Keratinocyte (primary cell): ENCODE measurements around the gene MFN2. TPM values are rescaled to one million over a fixed set of nuclear protein-coding genes. Genes with fewer than 3 reads are reported as not detected.
"Not testable (repeated sequence)": the region's sequence is repeated elsewhere in the genome, so short reads cannot be mapped to it uniquely, and the experiment has no call there.

Experiments used
- DNase-seq: peaks from one replicate; pipeline ENCODE4 v3.0.0-alpha.2; 2011; ENCODE audit warnings: low read depth, missing footprints, low spot score
- FAIRE-seq: peaks from 2 replicates; lab custom pipeline; 2011; peaks lifted over from hg19 to GRCh38; lab: Jason Lieb, UNC
- H2AFZ ChIP-seq: 2 replicates; pipeline ENCODE4 v1.6.0; 2012; ENCODE audit warnings: low read length, control low read depth, inconsistent platforms; ENCODE audit not compliant: control insufficient read depth
- H3K27ac ChIP-seq: 2 replicates; pipeline ENCODE4 v1.5.1; 2011; ENCODE audit warnings: low read length; ENCODE audit not compliant: control insufficient read depth, insufficient read depth
- H3K27me3 ChIP-seq: 3 replicates; pipeline ENCODE4 v1.6.0; 2011; ENCODE audit warnings: low read length; ENCODE audit not compliant: control insufficient read depth, insufficient read depth; ENCODE audit errors: extremely low read depth
- H3K36me3 ChIP-seq, 2 experiments: 2 replicates in 1 of 2; 3 replicates in 1 of 2; pipeline ENCODE4 v1.5.1; 2011; ENCODE audit warnings: low read length in 2 of 2, mild to moderate bottlenecking in 1 of 2; ENCODE audit not compliant: control insufficient read depth in 2 of 2, insufficient read depth in 2 of 2; ENCODE audit errors: extremely low read depth in 1 of 2
- H3K4me1 ChIP-seq: 3 replicates; pipeline ENCODE4 v1.5.1; 2011; ENCODE audit warnings: low read length; ENCODE audit not compliant: control insufficient read depth, insufficient read depth; ENCODE audit errors: extremely low read depth
- H3K4me2 ChIP-seq: 3 replicates; pipeline ENCODE4 v1.6.0; 2011; ENCODE audit warnings: low read depth, low read length; ENCODE audit not compliant: control insufficient read depth, insufficient read depth; ENCODE audit errors: extremely low read depth
- H3K4me3 ChIP-seq, 3 experiments: fragments of 200-600 bp in 1 of 3; sonication (generic) in 1 of 3; 2 replicates in 2 of 3; 3 replicates in 1 of 3; pipeline ENCODE4 v1.5.1; 2011 to 2016; ENCODE audit warnings: low read length in 3 of 3, mild to moderate bottlenecking in 3 of 3, control low read depth in 2 of 3, inconsistent platforms in 1 of 3, low read depth in 1 of 3, mixed read lengths in 1 of 3, mixed run types in 1 of 3, moderate library complexity in 1 of 3; ENCODE audit not compliant: control insufficient read depth in 2 of 3, insufficient read depth in 2 of 3; ENCODE audit errors: extremely low read depth in 1 of 3
- H3K79me2 ChIP-seq: 2 replicates; pipeline ENCODE4 v1.6.0; 2012; ENCODE audit warnings: low read length; ENCODE audit not compliant: control insufficient read depth, insufficient read depth
- H3K9ac ChIP-seq: 3 replicates; pipeline ENCODE4 v1.6.0; 2011; ENCODE audit warnings: low read length; ENCODE audit not compliant: control insufficient read depth, insufficient read depth; ENCODE audit errors: extremely low read depth
- H3K9me1 ChIP-seq: 3 replicates; pipeline ENCODE4 v1.6.0; 2011; ENCODE audit warnings: low read length; ENCODE audit not compliant: control insufficient read depth, insufficient read depth; ENCODE audit errors: extremely low read depth
- H3K9me3 ChIP-seq: 2 replicates; pipeline ENCODE4 v1.5.1; 2012; ENCODE audit warnings: low read depth, low read length; ENCODE audit not compliant: control insufficient read depth
- H4K20me1 ChIP-seq: 3 replicates; pipeline ENCODE4 v1.6.0; 2011; ENCODE audit warnings: low read length; ENCODE audit not compliant: control insufficient read depth, insufficient read depth; ENCODE audit errors: extremely low read depth
- CTCF ChIP-seq, 3 experiments: IDR thresholded peaks in 1 of 3; conservative IDR thresholded peaks in 1 of 3; optimal IDR thresholded peaks in 1 of 3; 2 replicates in 2 of 3; 3 replicates in 1 of 3; pipeline versions ENCODE3 to v1.5.1; 2011; ENCODE audit warnings: low read length in 3 of 3, mild to moderate bottlenecking in 3 of 3, moderate library complexity in 2 of 3, control low read depth in 1 of 3, inconsistent platforms in 1 of 3; ENCODE audit not compliant: insufficient read depth in 2 of 3; ENCODE audit errors: extremely low read depth in 1 of 3
- EZH2 ChIP-seq: IDR thresholded peaks from one replicate; pipeline ENCODE4 v1.6.1; 2012; ENCODE audit warnings: inconsistent platforms, mild to moderate bottlenecking, low read length, moderate library complexity
- dilution Hi-C: fragments of 300-500 bp; cut with MboI; formaldehyde crosslinking; loops from one replicate; pipeline ENCODE4 v1.7.0; 2020; ENCODE audit warnings: low sequenced_read_pairs; ENCODE audit not compliant: extremely low pct_ligation_motif_present
- polyA plus RNA-seq, 5 experiments: library from polyadenylated mRNA; depleted of rRNA in 3 of 5; stranded (reverse) in 3 of 5; stranded (forward) in 1 of 5; unstranded in 1 of 5; fragments of >200 nt; gene quantifications; 1 replicate in 1 of 5; 2 replicates in 3 of 5; 3 replicates in 1 of 5; pipeline versions ENCODE4 v1.2.1 to v1.2.3, GENCODE V29; 2011 to 2012; ENCODE audit warnings: missing spikeins in 2 of 5, low read depth in 1 of 5, low replicate concordance in 1 of 5

The MFN2 gene
- polyA plus RNA-seq, 1 donor (not counting 4 experiments of a cell fraction or from before 2014, with no cell fraction given), result 102 TPM

- Histone ChIP-seq H3K9me3 (no peaks in the 10 kb centered on the region), H3K4me1 (no peaks in the 10 kb centered on the region), H2AFZ (no peak overlapping the region), H3K4me2 (no peak overlapping the region), H3K9me1 (no peaks in the 10 kb centered on the region), H3K79me2 (no peaks in the 10 kb centered on the region), H3K36me3 (peaks cover 3 to 29% of the 10 kb centered on the region in 2 experiments), H3K27ac (no peak overlapping the region), H3K27me3 (no peaks in the 10 kb centered on the region), H3K9ac (no peak overlapping the region), H3K4me3 (no peak overlapping the region), H4K20me1 (no peaks in the 10 kb centered on the region)
- FAIRE-seq, result no peak
- TF ChIP-seq EZH2 (no peak), CTCF (optimal IDR thresholded peaks at IDR 0.05 in 1 of 3, IDR thresholded peaks at IDR 0.05 in 1 of 3, conservative IDR thresholded peaks at IDR 0.05 in 1 of 3; ENCODE audit: extremely low read depth in 1 of 3, insufficient read depth in 2 of 3, low read length in 3 of 3) (peak; percentile 37 to 63 (median 50))
- dilution Hi-C loops, result no loop called here
- DNase-seq, result no peak
Observed at GRCh38 chr1:12031039-12031980, 51.1 kb downstream of the MFN2 start.

- TF ChIP-seq EZH2 (no peak), CTCF (optimal IDR thresholded peaks at IDR 0.05 in 1 of 3, IDR thresholded peaks at IDR 0.05 in 1 of 3, conservative IDR thresholded peaks at IDR 0.05 in 1 of 3; ENCODE audit: extremely low read depth in 1 of 3, insufficient read depth in 2 of 3, low read length in 3 of 3) (no peak)
- no peak for FAIRE-seq
- peaks cover 3 to 25% of the 10 kb centered on the region in 2 experiments for H3K36me3 ChIP-seq
- H3K9ac ChIP-seq, result no peak overlapping the region
- H3K9me3 ChIP-seq, result no peaks in the 10 kb centered on the region
- no peaks in the 10 kb centered on the region for H3K4me1 ChIP-seq
- no peaks in the 10 kb centered on the region for H3K79me2 ChIP-seq
- no peak overlapping the region for H2AFZ ChIP-seq
- no peaks in the 10 kb centered on the region for H3K9me1 ChIP-seq
- no peak overlapping the region for H3K4me3 ChIP-seq
- DNase-seq, result no peak
- no peaks in the 10 kb centered on the region for H3K27me3 ChIP-seq
- H3K27ac ChIP-seq, result no peak overlapping the region
- H4K20me1 ChIP-seq, result no peaks in the 10 kb centered on the region
- no peak overlapping the region for H3K4me2 ChIP-seq
- dilution Hi-C loops, result no loop called here
Observed at GRCh38 chr1:12032161-12032621, 51.9 kb downstream of the MFN2 start.

GRCh38 chr1:12033441-12033840, 53.2 kb downstream of the MFN2 start:
- not testable (repeated sequence) for H4K20me1 ChIP-seq, H3K4me3 ChIP-seq

More at GRCh38 chr1:12033441-12033840, 53.2 kb downstream of the MFN2 start:
- H3K36me3 ChIP-seq, result peaks cover 0 to 19% of the 10 kb centered on the region in 2 experiments
- H3K27ac ChIP-seq, H3K27me3 ChIP-seq, DNase-seq, dilution Hi-C loops, FAIRE-seq, H2AFZ ChIP-seq, H3K4me2 ChIP-seq, H3K9ac ChIP-seq, H3K79me2 ChIP-seq, H3K4me1 ChIP-seq, H3K9me3 ChIP-seq, H3K9me1 ChIP-seq: not testable (repeated sequence)
